OCI-LY7 (cell line): Measurements from ENCODE around the gene POFUT1. TPM values are rescaled to one million over a fixed set of nuclear protein-coding genes. Genes with fewer than 3 reads are reported as not detected.

Experiments
- BruUV-seq: library from RNA; stranded (reverse); fragments of 400-500 nt; replicated peaks from 2 replicates; lab custom pipeline; 2021; lab: Mats Ljungman, UMichigan
- CTCF ChIA-PET: fragments of 300-600 bp; sonication (Branson Sonifier 250); formaldehyde crosslinking; loops from one replicate; lab custom pipeline; 2022; ENCODE audit warnings: antibody characterized with exemption; ENCODE audit not compliant: unreplicated experiment; lab: Charles Lee
- POLR2A ChIA-PET: fragments of 300-600 bp; sonication (Branson Sonifier 250); formaldehyde crosslinking; loops from one replicate; lab custom pipeline; 2022; ENCODE audit warnings: antibody characterized with exemption; lab: Charles Lee
- DNase-seq: peaks from one replicate; pipeline ENCODE4 v3.0.0-alpha.2; 2015; ENCODE audit warnings: low spot score
- H2AFZ ChIP-seq: fragments of 200-600 bp; sonication (generic), shearing (Covaris generic); 2 replicates; pipeline ENCODE4 v1.6.1; 2014; ENCODE audit warnings: mild to moderate bottlenecking, antibody characterized with exemption, low read length, moderate library complexity
- H3K27ac ChIP-seq: fragments of 200-600 bp; sonication (generic); 2 replicates; pipeline ENCODE4 v1.5.1; 2014; ENCODE audit warnings: mixed run types, low read depth, mild to moderate bottlenecking, moderate library complexity, low read length, inconsistent platforms; ENCODE audit not compliant: poor library complexity, severe bottlenecking
- H3K36me3 ChIP-seq: fragments of 200-600 bp; sonication (generic); 2 replicates; pipeline ENCODE4 v1.6.1; 2014; ENCODE audit warnings: mild to moderate bottlenecking, antibody characterized with exemption, low read length, moderate library complexity, mixed read lengths; ENCODE audit not compliant: insufficient read depth
- H3K4me1 ChIP-seq: fragments of 200-600 bp; sonication (generic); 2 replicates; pipeline ENCODE4 v1.5.1; 2014; ENCODE audit warnings: mild to moderate bottlenecking, low read length; ENCODE audit not compliant: insufficient read depth, poor library complexity, severe bottlenecking
- H3K4me2 ChIP-seq: fragments of 200-600 bp; sonication (generic); 2 replicates; pipeline ENCODE4 v1.6.1; 2014; ENCODE audit warnings: mild to moderate bottlenecking, low read length
- H3K4me3 ChIP-seq: fragments of 200-600 bp; sonication (generic); 2 replicates; pipeline ENCODE4 v1.5.1; 2014; ENCODE audit warnings: mild to moderate bottlenecking, low read depth, low read length; ENCODE audit not compliant: poor library complexity, severe bottlenecking
- H3K79me2 ChIP-seq: fragments of 200-600 bp; sonication (generic); 2 replicates; pipeline ENCODE4 v1.6.1; 2016; ENCODE audit warnings: low read depth, mild to moderate bottlenecking, low read length, moderate library complexity, mixed read lengths; ENCODE audit not compliant: insufficient read depth
- H3K9me2 ChIP-seq: fragments of 200-600 bp; sonication (generic); 2 replicates; pipeline ENCODE4 v1.6.1; 2016; ENCODE audit warnings: mild to moderate bottlenecking, low read length, mixed read lengths; ENCODE audit not compliant: insufficient read depth
- H3K9me3 ChIP-seq: fragments of 200-600 bp; sonication (generic); 2 replicates; pipeline ENCODE4 v1.6.1; 2014; ENCODE audit warnings: mild to moderate bottlenecking, mixed run types, low read length, mixed read lengths
- H4K20me1 ChIP-seq: fragments of 200-600 bp; sonication (generic); 2 replicates; pipeline ENCODE4 v1.6.1; 2014; ENCODE audit warnings: mild to moderate bottlenecking, antibody characterized with exemption, low read length, moderate library complexity, mixed read lengths; ENCODE audit not compliant: insufficient read depth
- CTCF ChIP-seq: fragments of 200-600 bp; sonication (generic); conservative IDR thresholded peaks from 2 replicates; pipeline ENCODE4 v1.5.1; 2014; ENCODE audit warnings: mild to moderate bottlenecking, antibody characterized with exemption, low read length, moderate library complexity, mixed read lengths
- EZH2phosphoT487 ChIP-seq: fragments of 200-600 bp; sonication (generic); IDR thresholded peaks from 2 replicates; pipeline ENCODE4 v1.6.1; 2018; ENCODE audit warnings: low read depth, borderline replicate concordance, mild to moderate bottlenecking, mixed run types, antibody characterized with exemption, low read length, moderate library complexity, mixed read lengths
- intact Hi-C: fragments of 100-400 bp; cut with micrococcal nuclease; formaldehyde crosslinking; loops from one replicate; pipeline ENCODE4 v1.10.0; 2022; ENCODE audit not compliant: unreplicated experiment
- total RNA-seq, 2 experiments: library from RNA; depleted of rRNA in 1 of 2; stranded (reverse); fragments of >200 nt in 1 of 2; shearing (Covaris generic) in 1 of 2; gene quantifications; 2 replicates each; pipeline ENCODE4 v1.2.3, GENCODE V29; 2014 to 2022

POFUT1 gene
- total RNA-seq, 2 experiments from 2014 or later: 21.4 to 33.1 TPM

- DNase-seq: no peak
- intact Hi-C loops: loop anchor here (10.0 kb wide), 1 partner anchor 496 kb away; no protein-coding TSS in a partner anchor
- H3K79me2 ChIP-seq: no peaks in the 10 kb centered on the region
- H3K27ac ChIP-seq: no peak overlapping the region
- H3K4me3 ChIP-seq: no peak overlapping the region
- no peaks in the 10 kb centered on the region for H3K9me3 ChIP-seq
- CTCF ChIA-PET: no interaction called here
- TF ChIP-seq EZH2phosphoT487: no peak
- no peak for TF ChIP-seq CTCF
- H3K9me2 ChIP-seq: no peaks in the 10 kb centered on the region
- no peaks in the 10 kb centered on the region for H4K20me1 ChIP-seq
- no peak overlapping the region for H2AFZ ChIP-seq
- POLR2A ChIA-PET: interaction anchor here (0.6 kb wide), 1 partner anchor 364 kb away, joined by 3 read pairs; no protein-coding TSS in a partner anchor
- peaks cover 63% of the 10 kb centered on the region for H3K36me3 ChIP-seq
- H3K4me2 ChIP-seq: no peak overlapping the region
- BruUV-seq: no TSS peak
- no peaks in the 10 kb centered on the region for H3K4me1 ChIP-seq
Observed at GRCh38 chr20:32158943-32159660, 48.6 kb upstream of the POFUT1 start.

- no peak overlapping the region for H3K4me2 ChIP-seq
- no peaks in the 10 kb centered on the region for H4K20me1 ChIP-seq
- CTCF ChIA-PET: no interaction called here
- H3K27ac ChIP-seq: no peak overlapping the region
- no peak for DNase-seq
- H3K4me1 ChIP-seq: no peaks in the 10 kb centered on the region
- POLR2A ChIA-PET: no interaction called here
- TF ChIP-seq CTCF (no peak), EZH2phosphoT487 (no peak)
- peaks cover 67% of the 10 kb centered on the region for H3K36me3 ChIP-seq
- H3K9me2 ChIP-seq: no peaks in the 10 kb centered on the region
- H3K9me3 ChIP-seq: no peaks in the 10 kb centered on the region
- H2AFZ ChIP-seq: no peak overlapping the region
- no peak overlapping the region for H3K4me3 ChIP-seq
- no peaks in the 10 kb centered on the region for H3K79me2 ChIP-seq
- no TSS peak for BruUV-seq
- intact Hi-C loops: loop anchor here (10.0 kb wide), 1 partner anchor 495 kb away; no protein-coding TSS in a partner anchor
Observed at GRCh38 chr20:32159766-32160221, 47.9 kb upstream of the POFUT1 start.

GRCh38 chr20:32160341-32160740 is 47.3 kb upstream of the POFUT1 start:
- CTCF ChIA-PET: no interaction called here
- intact Hi-C loops: no loop called here

More at GRCh38 chr20:32160341-32160740, 47.3 kb upstream of the POFUT1 start:
- Histone ChIP-seq H3K36me3 (peaks cover 66% of the 10 kb centered on the region), H3K79me2 (no peaks in the 10 kb centered on the region), H4K20me1 (no peaks in the 10 kb centered on the region), H3K9me3 (no peaks in the 10 kb centered on the region), H2AFZ (no peak overlapping the region), H3K9me2 (no peaks in the 10 kb centered on the region), H3K27ac (no peak overlapping the region), H3K4me2 (no peak overlapping the region), H3K4me1 (no peaks in the 10 kb centered on the region), H3K4me3 (no peak overlapping the region)
- TF ChIP-seq EZH2phosphoT487 (no peak), CTCF (no peak)
- POLR2A ChIA-PET: no interaction called here
- BruUV-seq: no TSS peak
- DNase-seq: no peak
